OCI-LY1 (cell line): Measurements from ENCODE around the gene HMG20A.

Experiments used
- H2AFZ ChIP-seq: fragments of 200-600 bp; sonication (generic), shearing (Covaris generic); 2 replicates; pipeline ENCODE4 v1.6.0; 2014; ENCODE audit warnings: antibody characterized with exemption, mild to moderate bottlenecking, low read length
- H3F3A ChIP-seq: fragments of 200-600 bp; sonication (generic), shearing (Covaris generic); 2 replicates; pipeline ENCODE4 v1.6.0; 2014; ENCODE audit warnings: mild to moderate bottlenecking, antibody characterized with exemption, low read length, moderate library complexity; ENCODE audit not compliant: insufficient read depth
- H3K27ac ChIP-seq: fragments of 200-600 bp; sonication (generic); 2 replicates; pipeline ENCODE4 v1.5.1; 2014; ENCODE audit warnings: low read length, mixed run types, mild to moderate bottlenecking, low read depth; ENCODE audit not compliant: poor library complexity, severe bottlenecking
- H3K27me3 ChIP-seq: fragments of 200-600 bp; sonication (generic); 2 replicates; pipeline ENCODE4 v1.6.0; 2014; ENCODE audit warnings: antibody characterized with exemption, mild to moderate bottlenecking, low read length, moderate library complexity; ENCODE audit not compliant: insufficient read depth
- H3K36me3 ChIP-seq: fragments of 200-600 bp; sonication (generic); 2 replicates; pipeline ENCODE4 v1.6.1; 2014; ENCODE audit warnings: mild to moderate bottlenecking, antibody characterized with exemption, low read length, moderate library complexity, mixed read lengths; ENCODE audit not compliant: insufficient read depth
- H3K4me1 ChIP-seq: fragments of 200-600 bp; sonication (generic); 2 replicates; pipeline ENCODE4 v1.5.1; 2014; ENCODE audit warnings: mild to moderate bottlenecking, low read length, moderate library complexity; ENCODE audit not compliant: insufficient read depth, severe bottlenecking
- H3K4me2 ChIP-seq: fragments of 200-600 bp; sonication (generic), shearing (Covaris generic); 2 replicates; pipeline ENCODE4 v1.6.1; 2014; ENCODE audit warnings: low read length
- H3K4me3 ChIP-seq: fragments of 200-600 bp; sonication (generic); 2 replicates; pipeline ENCODE4 v1.5.1; 2014; ENCODE audit warnings: low read length, low read depth, mild to moderate bottlenecking, mixed read lengths; ENCODE audit not compliant: poor library complexity, severe bottlenecking
- H3K79me2 ChIP-seq: fragments of 200-600 bp; shearing (Covaris generic); 2 replicates; pipeline ENCODE4 v1.6.1; 2016; ENCODE audit warnings: mixed run types, low read length, mixed read lengths; ENCODE audit not compliant: insufficient read depth
- H3K9ac ChIP-seq: fragments of 200-600 bp; sonication (generic), shearing (Covaris generic); 2 replicates; pipeline ENCODE4 v1.6.1; 2014; ENCODE audit warnings: mild to moderate bottlenecking, low read length, mixed read lengths
- H3K9me2 ChIP-seq: fragments of 200-600 bp; sonication (generic), shearing (Covaris generic); 2 replicates; pipeline ENCODE4 v1.6.1; 2014; ENCODE audit warnings: low read depth, mild to moderate bottlenecking, low read length, mixed read lengths
- H3K9me3 ChIP-seq: fragments of 200-600 bp; shearing (Covaris generic); 2 replicates; pipeline ENCODE4 v1.6.1; 2014; ENCODE audit warnings: low read length, mixed read lengths
- H4K20me1 ChIP-seq: fragments of 200-600 bp; sonication (generic), shearing (Covaris generic); 2 replicates; pipeline ENCODE4 v1.6.0; 2016; ENCODE audit warnings: mild to moderate bottlenecking, low read length; ENCODE audit not compliant: insufficient read depth
- EZH2 ChIP-seq: fragments of 200-600 bp; sonication (generic), shearing (Covaris generic); IDR thresholded peaks from 2 replicates; pipeline ENCODE4 v1.8.0; 2017; ENCODE audit warnings: borderline replicate concordance, mixed run types, mild to moderate bottlenecking, antibody characterized with exemption, low read length, moderate library complexity, mixed read lengths
- TF ChIP-seq, protein P1 (sequence below): fragments of 200-600 bp; sonication (generic), shearing (Covaris generic); IDR thresholded peaks from 2 replicates; pipeline ENCODE4 v1.5.1; 2017; ENCODE audit warnings: mild to moderate bottlenecking, antibody characterized with exemption, low read length, moderate library complexity, mixed read lengths

The HMG20A gene

DNA sequence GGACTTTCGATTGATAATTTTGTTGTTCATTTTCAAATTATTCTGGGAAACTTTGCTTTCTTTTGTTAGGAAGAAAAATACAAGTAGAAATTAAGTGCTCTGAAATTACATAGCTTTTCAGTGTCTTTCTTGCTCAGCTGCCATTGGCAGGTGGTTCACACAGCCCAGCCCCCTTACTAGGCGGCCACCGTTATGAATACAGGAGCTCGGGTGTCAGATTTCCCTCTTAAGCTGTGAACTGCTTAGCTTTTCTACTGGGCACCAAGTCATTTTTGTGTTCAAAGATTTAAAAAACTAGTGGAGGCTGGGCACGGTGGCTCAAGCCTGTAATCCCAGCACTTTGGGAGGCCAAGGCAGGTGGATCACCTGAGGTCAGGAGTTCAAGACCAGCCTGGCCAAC lies 55.2 kb downstream of the HMG20A start:
- Histone ChIP-seq H3K79me2 (no peaks in the 10 kb centered on the region), H4K20me1 (no peaks in the 10 kb centered on the region), H3K27me3 (no peaks in the 10 kb centered on the region), H2AFZ (no peak overlapping the region), H3K4me3 (no peak overlapping the region), H3K9me3 (no peaks in the 10 kb centered on the region), H3K9ac (no peak overlapping the region), H3K36me3 (peaks cover 82% of the 10 kb centered on the region), H3F3A (no peaks in the 10 kb centered on the region), H3K9me2 (no peaks in the 10 kb centered on the region), H3K27ac (no peak overlapping the region), H3K4me1 (no peaks in the 10 kb centered on the region), H3K4me2 (no peak overlapping the region)
- no peak for TF ChIP-seq EZH2
- TF ChIP-seq, protein P1, sequence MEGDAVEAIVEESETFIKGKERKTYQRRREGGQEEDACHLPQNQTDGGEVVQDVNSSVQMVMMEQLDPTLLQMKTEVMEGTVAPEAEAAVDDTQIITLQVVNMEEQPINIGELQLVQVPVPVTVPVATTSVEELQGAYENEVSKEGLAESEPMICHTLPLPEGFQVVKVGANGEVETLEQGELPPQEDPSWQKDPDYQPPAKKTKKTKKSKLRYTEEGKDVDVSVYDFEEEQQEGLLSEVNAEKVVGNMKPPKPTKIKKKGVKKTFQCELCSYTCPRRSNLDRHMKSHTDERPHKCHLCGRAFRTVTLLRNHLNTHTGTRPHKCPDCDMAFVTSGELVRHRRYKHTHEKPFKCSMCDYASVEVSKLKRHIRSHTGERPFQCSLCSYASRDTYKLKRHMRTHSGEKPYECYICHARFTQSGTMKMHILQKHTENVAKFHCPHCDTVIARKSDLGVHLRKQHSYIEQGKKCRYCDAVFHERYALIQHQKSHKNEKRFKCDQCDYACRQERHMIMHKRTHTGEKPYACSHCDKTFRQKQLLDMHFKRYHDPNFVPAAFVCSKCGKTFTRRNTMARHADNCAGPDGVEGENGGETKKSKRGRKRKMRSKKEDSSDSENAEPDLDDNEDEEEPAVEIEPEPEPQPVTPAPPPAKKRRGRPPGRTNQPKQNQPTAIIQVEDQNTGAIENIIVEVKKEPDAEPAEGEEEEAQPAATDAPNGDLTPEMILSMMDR = no peak

DNA sequence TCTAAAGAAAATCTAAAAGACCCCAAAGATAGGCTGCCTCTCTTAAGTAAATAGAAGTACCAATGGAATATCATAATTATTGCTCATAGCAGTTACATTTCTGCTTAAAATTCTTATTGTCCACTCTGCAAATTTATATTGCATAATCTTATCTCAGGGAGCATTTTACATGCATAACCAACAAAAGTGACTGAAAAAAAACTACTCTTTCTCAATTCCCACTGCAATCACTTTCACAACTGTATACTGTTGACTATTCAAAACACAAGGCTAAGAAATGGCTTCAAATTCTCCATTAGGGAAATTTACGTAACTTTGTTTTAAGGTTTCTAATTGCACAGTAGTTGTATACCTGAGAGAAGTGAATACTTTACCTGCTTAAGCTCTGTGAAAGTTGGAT lies 56.3 kb downstream of the HMG20A start:
- Histone ChIP-seq H3K4me2 (no peak overlapping the region), H3K36me3 (peaks cover 82% of the 10 kb centered on the region), H3F3A (no peaks in the 10 kb centered on the region), H3K4me3 (no peak overlapping the region), H3K9me3 (no peaks in the 10 kb centered on the region), H3K27ac (no peak overlapping the region), H3K9ac (no peak overlapping the region), H3K4me1 (no peaks in the 10 kb centered on the region), H3K9me2 (no peaks in the 10 kb centered on the region), H2AFZ (no peak overlapping the region), H3K27me3 (no peaks in the 10 kb centered on the region), H4K20me1 (no peaks in the 10 kb centered on the region), H3K79me2 (no peaks in the 10 kb centered on the region)
- TF ChIP-seq, protein P1 = no peak
- no peak for TF ChIP-seq EZH2

DNA sequence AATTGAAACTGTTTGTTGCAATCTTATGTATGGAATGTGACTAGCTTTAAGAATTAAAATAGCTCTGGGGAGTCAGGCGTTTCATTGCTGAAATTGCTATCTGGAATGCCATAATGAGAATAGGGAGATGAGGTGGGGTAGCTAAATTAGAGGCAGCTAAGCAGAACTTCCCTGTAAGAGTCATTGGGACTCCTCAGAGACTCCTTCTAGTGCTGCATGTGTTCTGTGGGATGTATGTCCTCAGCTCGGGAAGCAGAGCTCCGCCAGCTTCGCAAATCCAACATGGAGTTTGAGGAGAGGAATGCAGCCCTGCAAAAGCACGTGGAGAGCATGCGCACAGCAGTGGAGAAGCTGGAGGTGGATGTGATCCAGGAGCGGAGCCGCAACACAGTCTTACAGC lies 57.4 kb downstream of the HMG20A start:
- H3K27me3 ChIP-seq = no peaks in the 10 kb centered on the region
- H3F3A ChIP-seq = no peaks in the 10 kb centered on the region
- no peak overlapping the region for H3K27ac ChIP-seq
- H4K20me1 ChIP-seq = no peaks in the 10 kb centered on the region
- H3K9me3 ChIP-seq = no peaks in the 10 kb centered on the region
- H3K4me1 ChIP-seq = no peaks in the 10 kb centered on the region
- TF ChIP-seq, protein P1 = no peak
- no peak for TF ChIP-seq EZH2
- H3K4me3 ChIP-seq = no peak overlapping the region
- H3K4me2 ChIP-seq = no peak overlapping the region
- peaks cover 82% of the 10 kb centered on the region; the same call in 1 of the 2 replicates for H3K36me3 ChIP-seq
- H3K9ac ChIP-seq = no peak overlapping the region
- no peaks in the 10 kb centered on the region for H3K9me2 ChIP-seq
- H2AFZ ChIP-seq = no peak overlapping the region
- no peaks in the 10 kb centered on the region for H3K79me2 ChIP-seq
